ENCODE measurements around the gene SLC24A5.

The SLC24A5 gene

DNA sequence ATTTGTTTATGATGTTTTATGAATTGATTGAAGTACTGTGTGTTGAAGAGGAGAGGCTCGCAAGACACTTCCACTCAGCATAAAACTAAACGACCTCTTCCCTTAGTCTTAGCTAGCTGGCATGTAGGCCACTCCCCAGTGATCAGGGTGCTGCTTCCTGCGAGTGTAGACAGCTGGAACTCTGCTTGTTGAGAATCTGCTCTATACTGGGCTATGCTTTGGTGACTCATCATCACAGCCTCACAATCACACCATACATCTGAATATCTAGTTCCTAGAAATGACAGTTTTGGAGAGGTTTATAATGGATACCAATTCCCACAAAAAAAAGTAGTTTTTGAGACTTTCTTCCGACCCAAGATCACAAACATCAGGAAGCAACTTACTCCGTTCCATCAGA is 1.5 kb upstream of the SLC24A5 start:
- no peak for DNase-seq

DNA sequence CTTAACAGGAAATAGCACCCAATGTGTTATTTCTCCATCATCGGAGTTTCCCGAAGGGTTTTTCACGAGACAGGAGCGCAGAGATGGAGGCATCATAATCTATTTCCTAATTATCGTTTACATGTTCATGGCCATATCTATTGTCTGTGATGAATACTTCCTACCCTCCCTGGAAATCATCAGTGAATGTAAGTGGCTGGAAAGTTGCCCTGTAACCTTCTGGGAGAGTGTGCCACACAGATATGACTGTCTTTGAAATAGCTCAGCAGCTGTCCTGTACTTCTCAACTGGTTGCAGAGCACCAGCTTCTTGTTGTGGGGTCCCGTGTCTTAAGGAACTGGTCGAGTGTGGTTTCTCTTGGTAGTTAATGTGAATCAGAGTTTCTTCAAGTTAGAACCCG is 1.1 kb downstream of the SLC24A5 start:
- DNase-seq = no peak

DNA sequence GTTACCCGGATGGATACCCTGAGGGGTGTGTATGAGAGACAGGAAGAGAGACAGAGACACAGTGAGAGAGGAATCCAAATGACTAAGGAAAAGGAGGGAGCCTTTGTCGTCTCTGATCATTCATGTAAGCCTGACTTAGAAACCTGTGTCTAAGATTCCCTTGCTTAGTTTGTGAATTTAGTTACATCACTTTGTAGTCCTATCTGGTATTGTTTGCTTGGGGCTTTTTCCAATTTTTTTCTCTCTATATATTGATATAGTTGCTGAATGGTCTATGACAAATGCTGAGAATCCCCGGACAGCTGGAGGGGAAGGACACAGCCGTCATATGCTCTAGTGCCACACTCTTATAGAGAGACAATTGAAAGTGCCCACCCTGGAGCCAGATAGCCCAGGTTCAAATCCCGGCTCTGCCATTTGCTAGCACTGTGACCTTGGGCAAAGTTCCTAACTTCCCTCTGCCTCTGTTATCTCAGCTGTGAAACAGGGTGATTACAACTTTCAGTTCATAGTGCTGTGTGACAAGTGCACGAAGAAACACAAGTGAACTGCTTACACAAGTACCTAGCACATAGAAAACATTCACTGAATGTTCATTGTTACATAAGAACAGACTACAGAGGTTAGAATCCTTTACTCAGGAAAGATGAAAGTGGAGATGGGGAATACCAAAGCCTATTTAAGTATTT is 6.0 kb downstream of the SLC24A5 start:
- no peak for DNase-seq

DNA sequence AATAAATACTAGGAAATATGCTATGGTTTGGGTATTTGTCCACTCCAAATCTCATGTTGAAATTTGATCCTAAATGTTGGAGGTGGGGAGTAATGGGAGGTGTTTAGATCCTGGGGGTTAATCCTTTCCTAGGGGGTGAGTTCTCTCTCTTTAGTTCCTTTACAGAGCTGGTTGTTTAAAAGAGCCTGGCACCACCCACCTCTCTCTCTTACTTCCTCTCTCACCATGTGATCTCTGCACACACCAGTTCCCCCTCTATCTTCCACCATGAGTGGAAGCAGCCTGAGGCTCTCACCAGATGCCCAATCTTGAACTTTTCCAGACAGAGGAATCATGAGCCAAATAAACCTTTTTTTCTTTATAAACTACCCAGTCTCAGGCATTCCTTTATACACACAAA is 10.5 kb downstream of the SLC24A5 start:
- DNase-seq = no peak

DNA sequence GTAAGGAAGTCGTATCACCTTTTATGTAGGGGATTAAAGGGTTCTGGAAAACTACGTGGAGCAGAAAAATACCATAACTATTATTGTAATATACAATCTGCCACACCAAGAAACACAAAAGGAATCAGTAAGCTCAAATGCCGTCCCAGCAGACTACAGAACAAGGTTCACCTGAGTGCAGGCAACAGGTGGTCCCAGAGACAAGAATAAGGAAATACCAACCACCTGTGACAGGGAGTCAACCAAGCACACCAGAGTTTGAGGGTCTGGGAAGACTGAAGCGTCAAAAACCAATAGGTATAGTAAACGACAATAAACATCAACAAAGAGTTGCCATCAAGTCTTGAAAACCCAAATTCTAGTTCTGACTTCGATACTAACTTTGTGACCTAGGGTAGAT is 12.1 kb downstream of the SLC24A5 start:
- no peak for DNase-seq

DNA sequence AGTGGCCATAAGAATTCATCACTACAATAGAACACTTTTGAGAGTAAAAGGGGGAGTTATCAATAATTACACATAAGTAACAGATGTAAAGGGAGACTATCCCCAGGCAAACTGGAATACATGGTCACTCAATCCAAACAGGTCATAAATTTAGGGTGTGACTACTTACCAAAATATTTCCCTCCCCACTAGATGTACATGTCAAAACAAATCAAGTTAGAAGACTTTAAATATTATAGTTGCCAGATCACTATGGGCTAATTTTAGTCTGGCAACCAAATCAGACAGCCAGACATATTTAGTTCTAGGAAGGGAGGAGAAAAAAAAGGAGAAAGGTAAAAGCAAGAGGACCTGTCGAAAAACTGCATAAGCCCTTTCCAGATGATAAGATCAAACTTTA is 23.1 kb downstream of the SLC24A5 start:
- DNase-seq = no peak

DNA sequence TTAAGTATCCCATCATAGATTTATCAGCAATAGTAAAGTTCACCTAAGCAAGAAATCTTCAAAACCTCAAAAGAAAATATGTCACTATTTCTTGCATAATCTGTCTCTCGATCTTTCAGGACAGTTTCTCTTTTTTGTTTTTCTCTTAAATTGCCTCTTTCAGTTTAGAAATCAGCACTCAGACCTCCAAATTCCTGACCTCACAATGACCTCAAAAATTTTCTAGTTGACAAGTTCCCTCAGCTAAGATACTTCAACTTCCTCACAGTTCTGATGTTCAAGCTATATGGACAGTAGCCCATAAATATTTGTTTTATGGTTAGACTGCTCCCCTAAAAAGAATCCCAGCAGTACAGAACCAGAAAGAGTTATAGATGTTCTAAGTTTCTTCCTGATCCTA is 24.1 kb downstream of the SLC24A5 start:
- no peak for DNase-seq

DNA sequence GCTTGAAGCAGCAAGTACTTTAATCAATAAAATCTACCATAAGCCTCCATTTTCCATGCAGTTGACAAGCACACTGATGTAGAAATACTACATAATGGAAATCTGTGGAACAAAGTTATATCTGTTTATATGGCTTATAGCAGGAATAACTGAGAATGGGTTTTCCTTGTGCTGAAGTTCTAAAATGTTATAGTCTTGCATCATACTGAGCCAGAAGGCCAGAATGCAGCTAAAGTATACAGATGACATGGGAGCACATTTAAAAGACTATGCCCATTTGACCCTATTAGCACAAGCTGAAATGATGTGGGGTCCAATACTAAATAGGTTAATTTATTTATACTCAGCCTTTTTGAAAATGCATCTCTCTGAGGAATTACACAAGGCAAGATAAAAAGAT is 25.1 kb downstream of the SLC24A5 start:
- DNase-seq = no peak

DNA sequence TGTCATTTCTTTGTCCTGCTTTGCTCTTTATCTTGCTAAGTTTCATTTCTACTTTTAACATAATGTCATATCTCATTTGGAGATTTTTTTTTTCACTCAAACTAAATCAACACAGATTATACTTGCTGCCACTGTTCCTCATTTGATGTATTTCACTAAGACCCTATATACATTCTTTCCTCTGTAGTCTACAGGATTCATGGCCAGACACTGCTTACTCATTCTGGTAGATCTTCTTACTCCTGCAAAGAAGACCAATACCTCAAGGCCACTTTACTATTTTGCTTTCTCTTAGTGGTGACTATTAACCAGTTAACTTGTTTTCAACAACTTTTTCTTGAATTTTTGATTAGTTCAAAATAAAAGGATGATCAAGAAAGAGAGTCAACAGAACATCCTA is 26.6 kb downstream of the SLC24A5 start:
- DNase-seq = no peak

DNA sequence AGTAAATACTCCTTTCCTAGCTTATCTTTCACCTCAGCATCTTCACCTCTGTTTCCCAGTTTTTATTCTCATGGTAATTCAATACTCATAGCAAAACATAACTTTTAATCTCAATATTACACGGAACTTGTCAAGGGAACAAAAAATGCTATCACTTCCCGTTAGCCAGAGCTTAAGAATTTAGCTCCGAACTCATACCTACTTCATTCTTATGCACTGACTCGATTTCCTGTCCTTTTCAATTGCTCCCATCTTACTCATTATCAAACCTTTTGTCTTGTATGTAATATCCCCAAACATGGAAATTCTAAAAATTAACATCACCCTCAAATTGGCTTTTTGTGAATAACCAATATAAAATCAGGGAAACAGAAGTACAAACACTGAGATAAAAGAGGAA is 29.1 kb downstream of the SLC24A5 start:
- DNase-seq = no peak

DNA sequence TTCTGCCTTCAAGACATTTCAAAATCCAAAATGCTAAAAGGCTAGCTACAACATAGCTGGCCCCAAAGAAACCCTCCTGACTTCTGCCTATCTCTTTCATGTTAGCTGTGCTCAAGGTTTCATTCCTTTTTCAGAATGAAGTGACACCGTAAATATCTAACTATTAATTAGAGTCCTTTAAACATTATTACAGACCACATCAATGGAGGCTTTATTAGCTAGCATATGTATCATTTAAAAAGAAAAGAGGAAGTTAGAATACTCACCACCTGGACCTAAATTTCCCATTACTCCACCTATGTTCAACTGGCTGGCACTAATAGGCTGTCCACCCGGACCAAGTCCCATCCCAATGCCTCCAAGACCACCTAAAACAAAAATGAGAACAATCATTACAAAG is 32.7 kb downstream of the SLC24A5 start:
- no peak for DNase-seq

DNA sequence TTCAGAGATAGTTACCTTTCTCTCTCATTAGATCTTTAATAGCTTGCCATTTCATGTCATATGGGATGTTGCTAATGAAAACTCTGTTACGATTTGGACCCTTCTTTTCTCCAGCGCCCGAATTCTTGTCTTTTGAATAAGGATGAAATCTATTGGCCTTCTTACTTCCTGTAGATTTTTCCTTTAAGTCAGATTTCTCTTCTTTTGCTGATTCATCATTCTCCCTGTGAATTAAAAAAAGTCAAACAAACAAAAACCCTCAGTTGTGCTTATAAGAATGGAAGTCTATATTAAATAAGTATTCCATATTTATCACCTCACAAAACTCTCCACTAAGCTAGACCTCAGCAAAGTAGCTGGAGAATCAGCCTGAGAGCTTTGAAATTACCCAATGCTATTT is 47.8 kb downstream of the SLC24A5 start:
- DNase-seq = no peak

DNA sequence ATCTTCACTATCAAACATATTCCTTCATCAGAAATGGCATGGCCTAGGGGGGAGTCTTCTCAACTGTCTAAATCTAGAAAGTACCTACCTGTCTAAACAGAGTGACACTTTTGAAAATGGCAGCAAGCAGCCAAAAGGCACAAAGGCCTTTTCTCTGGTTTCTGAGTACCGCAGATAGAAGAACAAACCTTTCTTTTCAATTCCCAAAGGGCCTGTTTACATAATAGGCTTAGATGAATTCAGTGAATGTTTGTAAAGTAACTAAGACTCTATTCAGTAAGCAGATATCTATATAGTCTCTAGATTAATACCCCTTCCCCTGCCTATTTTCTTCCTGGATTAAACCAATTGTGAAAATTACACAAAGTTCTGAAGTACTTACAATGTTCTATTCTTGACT is 50.2 kb downstream of the SLC24A5 start:
- no peak for DNase-seq

DNA sequence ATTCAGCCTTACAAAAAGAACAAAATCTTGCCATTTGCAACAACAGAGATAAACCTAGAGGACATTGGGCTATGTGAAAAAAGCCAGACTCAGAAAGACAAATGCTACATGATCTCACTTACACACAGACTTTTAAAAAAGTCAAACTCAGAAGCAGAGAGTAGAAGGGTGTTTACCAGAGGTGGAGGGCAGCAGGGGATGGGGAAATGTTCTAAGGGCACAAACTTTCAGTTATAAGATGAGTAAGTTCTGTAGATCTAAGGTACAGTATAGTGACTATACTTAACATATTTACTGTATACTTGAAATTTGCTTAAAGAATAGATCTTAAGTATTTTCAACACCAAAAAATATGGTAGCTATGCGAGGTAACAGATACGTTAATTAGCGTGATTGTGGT is 54.3 kb downstream of the SLC24A5 start:
- DNase-seq = no peak

DNA sequence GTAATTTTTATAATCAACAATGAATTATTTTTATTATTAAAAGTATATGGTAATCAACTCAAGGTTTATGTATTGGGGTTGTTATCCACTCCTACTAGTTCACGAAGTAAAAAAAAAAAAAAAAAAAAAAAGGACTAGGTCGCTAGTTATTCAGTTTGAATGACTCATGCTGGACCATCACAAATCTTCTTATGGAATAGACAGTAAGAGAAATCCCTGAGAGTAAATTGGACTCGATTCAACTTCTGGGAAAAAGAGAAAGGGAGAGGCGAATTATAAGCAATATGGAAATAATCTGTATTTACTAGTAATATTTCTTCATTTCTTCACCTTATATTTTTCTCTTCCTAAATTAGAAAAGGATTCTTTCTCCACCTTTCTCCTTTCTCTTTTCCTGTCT is 55.3 kb downstream of the SLC24A5 start:
- DNase-seq = no peak

DNA sequence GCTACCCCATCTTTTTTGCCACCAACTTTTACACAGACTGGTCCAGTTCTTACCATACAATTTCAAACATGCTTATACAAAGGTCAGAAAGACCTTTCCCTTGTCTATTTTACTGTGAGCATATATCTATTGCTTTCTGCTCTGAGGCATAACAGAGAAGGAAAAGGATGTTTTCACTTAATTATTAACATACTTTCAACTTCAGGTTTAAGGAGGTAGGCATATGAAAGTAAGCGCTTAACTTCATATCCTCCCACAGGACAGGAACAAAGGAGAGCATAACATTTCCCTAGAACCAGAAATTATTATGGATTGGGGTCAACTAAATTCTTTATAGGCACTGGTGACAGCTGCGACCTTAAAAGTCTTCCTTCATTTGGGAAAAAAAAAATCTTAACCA is 56.2 kb downstream of the SLC24A5 start:
- DNase-seq = no peak

DNA sequence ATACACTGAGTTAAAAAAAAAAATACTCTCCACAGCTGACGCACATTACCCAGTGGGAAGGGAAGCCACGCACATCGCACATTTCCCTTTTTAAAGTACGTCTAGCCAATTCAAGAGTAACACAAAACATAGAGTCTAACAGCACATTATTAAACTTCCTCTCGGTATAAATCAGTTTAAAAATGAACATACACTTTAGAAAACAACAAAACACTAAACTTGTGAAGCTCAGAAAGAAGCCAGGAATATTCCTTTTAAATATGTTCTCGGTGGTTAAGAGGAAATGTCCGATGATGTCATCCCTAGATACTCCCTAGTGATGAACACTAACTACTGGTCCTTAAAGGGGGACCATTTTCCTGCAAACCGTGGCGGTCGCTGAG is 56.6 kb downstream of the SLC24A5 start:
- DNase-seq = no peak

DNA sequence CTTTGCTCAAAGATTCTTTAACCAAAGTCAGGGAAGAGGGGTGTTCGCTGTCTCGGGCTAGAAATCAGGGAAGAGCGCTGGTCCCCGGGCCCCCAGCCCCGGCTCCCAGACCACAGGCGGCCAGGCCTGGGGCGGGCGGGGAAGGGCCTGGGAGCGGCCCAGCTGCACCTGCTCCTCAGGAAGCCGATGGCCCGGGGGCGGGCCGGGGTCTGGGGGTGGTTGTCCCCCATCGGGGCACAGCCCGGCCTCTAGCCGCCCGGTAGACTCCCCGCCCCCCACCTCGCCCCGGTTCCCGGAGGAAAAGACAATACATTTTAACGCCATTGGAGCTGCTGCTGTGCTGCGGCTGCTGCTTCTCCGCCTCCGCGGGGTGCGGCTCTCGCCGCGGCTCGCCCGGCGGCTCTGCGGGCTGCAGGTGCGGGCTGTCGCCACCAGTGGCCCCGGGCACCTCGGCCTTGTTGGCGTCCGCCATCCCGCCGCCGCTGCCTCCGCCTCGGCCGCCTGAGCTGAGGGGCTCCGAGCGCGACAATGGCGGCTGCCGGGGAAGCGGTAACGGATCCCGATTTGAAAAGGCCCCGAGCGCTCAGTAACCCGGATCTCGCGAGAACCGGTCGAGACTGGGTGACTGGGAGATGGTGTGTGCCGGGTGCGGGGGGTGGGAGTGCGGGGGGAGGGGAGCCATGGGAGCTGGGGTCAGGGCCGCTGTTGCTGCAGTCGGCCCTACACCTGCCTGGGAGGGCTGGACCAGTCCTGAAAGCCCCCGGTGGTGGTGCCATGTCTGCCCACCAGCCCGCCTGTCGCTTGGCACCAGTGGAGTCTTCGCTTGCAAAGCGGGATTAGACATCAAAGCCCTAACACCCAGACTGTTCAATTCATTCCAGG is 57.2 kb downstream of the SLC24A5 start, which contains the start of gene MYEF2:
TSS of gene MYEF2 (minus strand) at position 530 of the 882 bp plus-strand sequence. CDS start at position 472, 58 bp downstream.
- no peak for DNase-seq

DNA sequence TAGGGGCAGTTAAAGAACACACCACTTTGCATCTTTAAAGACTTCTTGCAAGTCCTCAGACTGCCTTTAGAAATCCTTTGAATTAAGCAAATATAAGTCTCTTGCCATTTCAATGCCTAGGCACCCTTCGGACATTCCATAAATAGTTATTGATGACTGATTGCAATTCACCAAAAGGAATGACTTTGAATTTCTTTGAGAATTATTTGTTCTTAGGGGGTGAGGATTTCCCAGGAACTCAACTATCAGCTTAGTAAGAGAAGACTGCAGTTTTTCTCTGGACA is 57.8 kb downstream of the SLC24A5 start:
- DNase-seq = no peak

DNA sequence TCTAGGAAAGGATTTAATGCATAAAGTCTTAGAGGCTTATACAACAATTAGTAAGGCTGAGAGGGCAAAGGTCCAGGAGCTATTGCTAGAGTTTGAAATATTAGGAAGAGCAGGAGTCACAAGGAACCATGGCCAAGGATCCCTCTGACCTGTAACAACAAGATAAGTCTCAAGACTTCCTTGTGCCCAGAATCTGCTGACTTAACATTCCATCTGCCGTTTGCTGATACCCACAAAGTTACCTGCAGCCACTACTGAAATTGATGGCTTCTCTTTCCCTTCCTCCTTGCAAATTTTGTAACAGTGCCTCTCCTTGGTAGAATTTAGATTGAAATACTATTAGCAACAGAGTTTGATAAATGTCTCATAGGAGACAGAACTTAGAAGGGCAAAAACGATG is 62.0 kb downstream of the SLC24A5 start:
- DNase-seq = no peak

DNA sequence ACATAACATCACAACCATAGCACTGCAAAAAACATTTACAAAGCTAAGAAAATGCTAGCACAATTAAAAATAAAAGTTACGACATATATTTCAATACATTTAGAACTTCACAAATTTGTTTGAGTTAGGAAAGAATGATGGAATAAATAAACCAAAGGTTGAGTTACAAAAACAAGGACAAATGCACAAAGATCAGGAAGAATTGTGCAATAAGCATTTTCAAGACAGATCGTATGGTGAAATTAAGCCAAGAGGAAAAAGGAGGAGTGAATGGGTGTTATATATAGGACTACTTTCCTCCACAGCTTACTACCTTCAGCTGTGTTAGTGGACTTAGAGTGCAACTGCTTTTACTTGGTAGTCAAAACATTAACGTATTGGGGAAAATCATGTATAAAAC is 64.7 kb downstream of the SLC24A5 start:
- DNase-seq = no peak

DNA sequence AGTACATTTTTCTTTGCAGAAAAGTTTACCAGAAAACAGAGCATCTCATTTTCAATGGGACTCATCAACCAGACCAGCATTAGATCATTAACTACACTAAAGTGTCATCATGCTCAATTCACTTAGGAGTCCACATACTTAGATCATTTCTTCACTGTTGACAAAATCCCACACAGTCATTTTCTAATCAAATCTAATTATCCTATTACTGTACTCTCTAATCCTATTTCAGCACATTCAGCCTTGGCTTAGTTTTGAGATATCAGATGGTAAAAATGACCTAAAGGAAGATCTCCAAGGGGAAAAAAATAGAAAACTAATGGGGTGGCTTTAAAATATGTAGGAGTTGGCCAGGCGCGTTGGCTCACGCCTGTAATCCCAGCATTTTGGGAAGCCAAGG is 65.5 kb downstream of the SLC24A5 start:
- DNase-seq = no peak

DNA sequence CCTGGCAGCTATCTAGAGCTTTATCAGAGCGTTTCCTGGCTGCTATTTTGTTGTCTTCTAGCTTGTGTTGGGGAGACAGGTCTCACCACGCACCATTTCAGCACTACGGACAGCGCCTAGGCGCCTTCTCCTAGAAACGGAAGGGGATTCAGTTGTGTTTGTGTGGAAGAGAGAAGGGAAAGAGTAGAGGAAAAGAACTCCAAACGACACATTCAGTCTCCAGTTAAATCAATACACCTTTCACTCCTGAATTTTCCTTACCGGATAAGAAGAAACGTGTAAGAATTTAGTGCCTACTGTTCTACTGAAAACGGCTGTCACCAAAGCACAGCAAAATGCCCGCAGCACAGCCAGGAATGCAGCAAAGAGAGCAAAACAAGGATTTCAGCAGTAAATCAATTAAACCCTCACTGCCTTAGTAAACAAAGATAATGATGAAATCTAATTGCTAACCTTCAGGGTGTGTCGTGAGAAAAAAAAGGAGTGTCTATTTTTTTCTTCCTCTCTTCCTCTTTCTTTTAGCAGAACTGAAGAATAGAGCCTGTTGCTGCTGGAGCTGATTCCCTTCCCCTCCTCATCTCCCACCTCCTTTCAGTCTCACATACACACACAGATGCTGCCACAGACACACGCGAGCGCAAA is 70.3 kb downstream of the SLC24A5 start:
- no peak for DNase-seq

DNA sequence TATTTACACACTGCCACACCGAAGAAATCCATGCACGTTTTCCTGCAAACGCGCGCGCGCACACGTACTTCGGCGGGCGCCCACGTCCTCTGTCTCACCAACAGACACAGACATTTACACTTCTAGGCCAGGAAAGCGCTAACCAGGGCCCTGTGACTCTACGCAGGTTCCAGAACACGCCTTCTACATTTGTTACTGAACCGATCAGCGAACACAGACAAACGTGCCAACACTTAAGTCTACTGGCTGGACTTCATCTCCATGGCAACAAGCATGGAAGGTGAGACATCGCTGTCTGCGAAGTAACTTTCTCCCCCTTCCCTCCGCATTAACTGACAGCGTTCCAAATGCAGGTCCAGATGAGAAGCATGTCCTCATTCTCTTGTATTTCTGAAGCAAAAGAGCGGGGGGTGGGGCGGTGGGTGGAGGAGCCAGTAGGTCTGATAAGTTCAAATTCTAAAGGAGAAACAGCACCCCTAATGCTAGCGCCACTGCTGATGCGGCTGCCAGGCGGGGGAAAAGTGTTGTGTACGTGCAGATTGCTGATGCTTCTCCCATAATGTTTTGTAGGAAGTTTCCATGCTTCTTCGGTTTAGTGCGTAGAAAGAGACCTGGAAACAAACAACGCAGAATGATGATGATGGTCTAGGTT is 70.9 kb downstream of the SLC24A5 start, which contains the start of gene CTXN2:
TSS of gene CTXN2 (plus strand) at position 92 of the 652 bp plus-strand sequence. CDS start 9,636 bp downstream, outside the sequence.
- peak; percentile 6 for DNase-seq
